Natural killer cell (primary cell): ENCODE data around the gene PCDHGB1. TPM values are rescaled to one million over a fixed set of nuclear protein-coding genes. Genes with fewer than 3 reads are reported as not detected.
"Not testable (repeated sequence)": the region's sequence is repeated elsewhere in the genome, so short reads cannot be mapped to it uniquely, and the experiment has no call there.

ENCODE experiments used
- ATAC-seq, 3 donors: fragments of 150-1000 bp in 2 of 3; fragments of 200-7000 bp in 1 of 3; cut with Tn5 transposase; 1 replicate in 1 of 3; 2 replicates in 2 of 3; pipeline ENCODE4 v1.10.0; 2021; ENCODE audit warnings: mild to moderate bottlenecking in 2 of 3, moderate library complexity in 2 of 3
- DNase-seq, 2 donors: peaks; one replicate each; pipeline versions ENCODE4 v3.0.0 to v3.0.0-alpha.2; 2013 to 2021; ENCODE audit warnings: mixed read lengths in 1 of 2
- H3K27ac ChIP-seq: one replicate; pipeline ENCODE4 v1.5.1; 2013; ENCODE audit warnings: mild to moderate bottlenecking, low read length
- H3K27me3 ChIP-seq: one replicate; pipeline ENCODE4 v1.6.1; 2013; ENCODE audit warnings: low read length; ENCODE audit not compliant: control insufficient read depth, insufficient read depth
- H3K36me3 ChIP-seq: one replicate; pipeline ENCODE4 v1.6.1; 2013; ENCODE audit warnings: low read length; ENCODE audit not compliant: control insufficient read depth, insufficient read depth
- H3K4me1 ChIP-seq: one replicate; pipeline ENCODE4 v1.6.1; 2013; ENCODE audit warnings: low read length; ENCODE audit not compliant: control insufficient read depth, insufficient read depth
- H3K4me3 ChIP-seq: one replicate; pipeline ENCODE4 v1.5.1; 2013; ENCODE audit warnings: low read length
- H3K9me3 ChIP-seq: one replicate; pipeline ENCODE4 v1.6.1; 2013; ENCODE audit warnings: low read length; ENCODE audit not compliant: control insufficient read depth, insufficient read depth
- H3K27ac Mint-ChIP-seq, 2 donors: one replicate each; pipeline ENCODE4 v1.8.0; 2022; ENCODE audit warnings: mild to moderate bottlenecking in 2 of 2, mixed read lengths in 2 of 2, moderate library complexity in 1 of 2
- H3K27me3 Mint-ChIP-seq, 2 donors: one replicate each; pipeline ENCODE4 v1.8.0; 2022; ENCODE audit warnings: low read depth in 2 of 2, mixed read lengths in 2 of 2
- H3K36me3 Mint-ChIP-seq: one replicate; pipeline ENCODE4 v1.8.0; 2022; ENCODE audit warnings: mixed read lengths
- H3K4me1 Mint-ChIP-seq, 2 donors: one replicate each; pipeline ENCODE4 v1.8.0; 2022; ENCODE audit warnings: mixed read lengths in 2 of 2
- H3K4me3 Mint-ChIP-seq: one replicate; pipeline ENCODE4 v1.8.0; 2022; ENCODE audit warnings: mild to moderate bottlenecking, moderate library complexity, mixed read lengths
- H3K9me3 Mint-ChIP-seq, 2 donors: one replicate each; pipeline ENCODE4 v1.8.0; 2022; ENCODE audit warnings: mixed read lengths in 2 of 2
- CTCF ChIP-seq: fragments of 200-600 bp; IDR thresholded peaks from one replicate; pipeline ENCODE4 v1.8.0; 2022; ENCODE audit warnings: antibody characterized with exemption
- WGBS: methylation state at CpG from one replicate; pipeline ENCODE4 v1.1.7; 2013; ENCODE audit warnings: missing lambda C conversion rate; ENCODE audit not compliant: insufficient coverage; 5-methylcytosine and 5-hydroxymethylcytosine counted together
- intact Hi-C: fragments of 100-400 bp; cut with micrococcal nuclease; formaldehyde crosslinking; loops from one replicate; pipeline ENCODE4 v1.14.2; 2022
- total RNA-seq, 4 donors: library from RNA; stranded (reverse); fragments of 120-200 nt in 1 of 4; gene quantifications; one replicate each; pipeline versions ENCODE4 v1.2.3 to v1.2.4, GENCODE V29; 2013 to 2022

The PCDHGB1 gene
- total RNA-seq, 3 donors from 2014 or later (not counting 1 experiment from before 2014, with no cell fraction given), result 0.10 TPM; not detected in 2

DNA sequence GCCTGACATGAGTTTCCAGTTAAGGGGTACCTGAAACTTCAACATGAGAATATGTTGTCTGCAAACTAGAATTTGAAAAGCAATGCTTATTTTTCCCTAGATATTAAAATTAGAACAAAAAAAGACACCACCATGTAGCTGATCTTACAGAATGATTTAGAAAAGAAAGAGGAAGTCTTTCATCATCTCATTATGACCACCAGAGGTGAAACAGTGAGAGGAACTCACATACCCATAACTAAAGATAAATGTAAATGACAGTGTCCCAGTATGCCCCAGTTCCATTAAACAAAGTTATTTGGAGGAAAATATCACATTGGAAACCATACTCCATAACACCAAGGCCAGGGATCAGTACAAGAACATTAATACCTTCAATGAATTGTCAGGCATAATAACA, 36.2 kb upstream of the PCDHGB1 start:
- no peak for TF ChIP-seq CTCF
- no peaks in the 10 kb centered on the region for H3K27me3 ChIP-seq
- Mint-ChIP-seq H3K36me3 (peaks cover 60% of the 10 kb centered on the region), H3K27me3 (no peaks in the 10 kb centered on the region), H3K4me3 (no peak overlapping the region), H3K9me3 (peaks cover 19 to 40% of the 10 kb centered on the region in 2 donors), H3K27ac (no peak overlapping the region), H3K4me1 (peaks cover 11 to 17% of the 10 kb centered on the region in 2 donors)
- ATAC-seq (no peak), DNase-seq (no peak)
- no peaks in the 10 kb centered on the region for H3K4me1 ChIP-seq
- H3K36me3 ChIP-seq, result no peaks in the 10 kb centered on the region
- H3K9me3 ChIP-seq, result peaks cover 53% of the 10 kb centered on the region
- no peak overlapping the region for H3K27ac ChIP-seq
- intact Hi-C loops, result no loop called here
- H3K4me3 ChIP-seq, result no peak overlapping the region

GRCh38 chr5:141316963-141317362, 32.9 kb upstream of the PCDHGB1 start:
- H3K27me3 Mint-ChIP-seq, ATAC-seq, intact Hi-C loops, H3K27ac ChIP-seq, H3K4me3 Mint-ChIP-seq, H3K36me3 ChIP-seq, DNase-seq, H3K27me3 ChIP-seq, H3K4me3 ChIP-seq, H3K27ac Mint-ChIP-seq: not testable (repeated sequence)
- peaks cover 12% of the 10 kb centered on the region for H3K4me1 ChIP-seq
- peaks cover 31 to 41% of the 10 kb centered on the region in 2 donors for H3K4me1 Mint-ChIP-seq
- peaks cover 26 to 43% of the 10 kb centered on the region in 2 donors for H3K9me3 Mint-ChIP-seq
- peaks cover 65% of the 10 kb centered on the region for H3K9me3 ChIP-seq
- WGBS, result 100% methylated on average over 3 of the region's 4 CpGs
- H3K36me3 Mint-ChIP-seq, result peaks cover 72% of the 10 kb centered on the region

GRCh38 chr5:141319202-141319601, 30.7 kb upstream of the PCDHGB1 start:
- Mint-ChIP-seq H3K27me3 (no peaks in the 10 kb centered on the region), H3K27ac (peak overlapping the region; percentile 100), H3K9me3 (peaks cover 21 to 32% of the 10 kb centered on the region in 2 donors), H3K4me1 (peaks cover 31 to 41% of the 10 kb centered on the region in 2 donors), H3K36me3 (peaks cover 64% of the 10 kb centered on the region), H3K4me3 (peak overlapping the region; percentile 99)
- intact Hi-C loops, result no loop called here
- no peak for TF ChIP-seq CTCF
- peaks cover 53% of the 10 kb centered on the region for H3K9me3 ChIP-seq
- no peak overlapping the region for H3K4me3 ChIP-seq
- no peak for ATAC-seq
- H3K27ac ChIP-seq, result no peak overlapping the region
- peaks cover 7% of the 10 kb centered on the region for H3K36me3 ChIP-seq
- WGBS, result 96% methylated on average over 6 of the region's 6 CpGs
- H3K4me1 ChIP-seq, result peaks cover 12% of the 10 kb centered on the region
- no peak for DNase-seq
- no peaks in the 10 kb centered on the region for H3K27me3 ChIP-seq

GRCh38 chr5:141319699-141320098, 30.2 kb upstream of the PCDHGB1 start:
- no peak for DNase-seq
- peaks cover 19 to 28% of the 10 kb centered on the region in 2 donors for H3K9me3 Mint-ChIP-seq
- Histone ChIP-seq H3K4me1 (peaks cover 12% of the 10 kb centered on the region), H3K9me3 (peaks cover 53% of the 10 kb centered on the region), H3K4me3 (peak overlapping the region; percentile 93), H3K27me3 (no peaks in the 10 kb centered on the region), H3K27ac (peak overlapping the region; percentile 97), H3K36me3 (peaks cover 7% of the 10 kb centered on the region)
- peak overlapping the region; percentile 100 for H3K27ac Mint-ChIP-seq
- peaks cover 59% of the 10 kb centered on the region for H3K36me3 Mint-ChIP-seq
- peaks cover 31 to 41% of the 10 kb centered on the region in 2 donors for H3K4me1 Mint-ChIP-seq
- H3K27me3 Mint-ChIP-seq, result peaks cover 0 to 4% of the 10 kb centered on the region in 2 donors
- intact Hi-C loops, result loop anchor here (1.0 kb wide), 1 partner anchor 245 kb away; no protein-coding TSS in a partner anchor
- ATAC-seq, result no peak
- TF ChIP-seq CTCF, result no peak
- WGBS, result 80% methylated on average over 5 of the region's 5 CpGs
- peak overlapping the region; percentile 99 for H3K4me3 Mint-ChIP-seq
